GM12878 (cell line): ENCODE measurements around the gene TMEM163.

Experiments used
- ATF3 ChIP-seq: IDR thresholded peaks from 2 replicates; pipeline ENCODE4 v1.6.1; 2011; ENCODE audit warnings: low read depth, mild to moderate bottlenecking, low read length, moderate library complexity, borderline replicate concordance; ENCODE audit errors: extremely low read depth
- BMI1 ChIP-seq: fragments of 450-650 bp; IDR thresholded peaks from 2 replicates; pipeline ENCODE4 v1.6.1; 2016; ENCODE audit warnings: mild to moderate bottlenecking, moderate library complexity, borderline replicate concordance
- CTCF ChIP-seq, 3 experiments: IDR thresholded peaks in 2 of 3; conservative IDR thresholded peaks in 1 of 3; 2 replicates each; pipeline ENCODE4 v1.5.1; 2011; ENCODE audit warnings: low read depth in 3 of 3, low read length in 3 of 3, mild to moderate bottlenecking in 3 of 3, control low read depth in 2 of 3, moderate library complexity in 2 of 3, inconsistent platforms in 1 of 3, mixed read lengths in 1 of 3; ENCODE audit not compliant: control insufficient read depth in 2 of 3, insufficient read depth in 1 of 3; ENCODE audit errors: extremely low read depth in 1 of 3
- NR2C2 ChIP-seq: IDR thresholded peaks from 2 replicates; pipeline ENCODE4 v1.6.1; 2011; ENCODE audit warnings: borderline replicate concordance, low read depth; ENCODE audit not compliant: control insufficient read depth, insufficient read length
- POLR2AphosphoS5 ChIP-seq: IDR thresholded peaks from 2 replicates; pipeline ENCODE4 v1.6.1; 2011; ENCODE audit warnings: mild to moderate bottlenecking, low read length, inconsistent platforms
- RFX5 ChIP-seq: IDR thresholded peaks from 2 replicates; pipeline ENCODE4 v1.6.1; 2011; ENCODE audit warnings: low read depth, low read length, improper control_type of control experiment

GRCh38 chr2:134502104-134502503 is 216.7 kb downstream of the TMEM163 start:
- no peak for TF ChIP-seq POLR2AphosphoS5
- no peak for TF ChIP-seq NR2C2
- TF ChIP-seq CTCF (IDR thresholded peaks at IDR 0.05 in 2 of 3, conservative IDR thresholded peaks at IDR 0.05 in 1 of 3; ENCODE audit: control insufficient read depth in 2 of 3, extremely low read depth in 1 of 3, insufficient read depth in 1 of 3, low read depth in 3 of 3, low read length in 3 of 3), result no peak
- TF ChIP-seq BMI1, result no peak
- no peak for TF ChIP-seq RFX5
- TF ChIP-seq ATF3, result no peak
